T-cell (primary cell): ENCODE measurements around the gene CCDC91. TPM values are rescaled to one million over a fixed set of nuclear protein-coding genes. Genes with fewer than 3 reads are reported as not detected.
A peak's percentile ranks its signal among the peaks of the same experiment; 100 is the strongest.

Source experiments
- ATAC-seq, 4 experiments: fragments of 200-7000 bp in 3 of 4; fragments of 150-1000 bp in 1 of 4; cut with Tn5 transposase; replicated peaks in 1 of 4; 1 replicate in 3 of 4; 2 replicates in 1 of 4; pipeline ENCODE4 v1.10.0; 2021; ENCODE audit warnings: moderate library complexity in 3 of 4, mild to moderate bottlenecking in 2 of 4, moderate number of reproducible peaks in 1 of 4
- CTCF ChIA-PET, 2 donors: fragments of 300-600 bp; sonication (Branson Sonifier 250); formaldehyde crosslinking; loops; one replicate each; lab custom pipeline; 2022; ENCODE audit warnings: antibody characterized with exemption in 2 of 2; lab: Charles Lee
- POLR2A ChIA-PET, 2 donors: fragments of 300-600 bp; sonication (Branson Sonifier 250); formaldehyde crosslinking; loops; one replicate each; lab custom pipeline; 2022; ENCODE audit warnings: antibody characterized with exemption in 2 of 2; lab: Charles Lee
- DNase-seq, 35 experiments: peaks; one replicate each; pipeline versions ENCODE4 v3.0.0 to v3.0.0-alpha.2; 2013 to 2023
- H3K27ac ChIP-seq: one replicate; pipeline ENCODE4 v1.5.1; 2013; ENCODE audit warnings: low read length
- H3K27me3 ChIP-seq, 2 experiments: replicated peaks in 1 of 2; 1 replicate in 1 of 2; 2 replicates in 1 of 2; pipeline versions ENCODE4 v1.6.1 to v1.7.0; 2013; ENCODE audit warnings: low read length in 1 of 2, mixed read lengths in 1 of 2; ENCODE audit not compliant: control insufficient read depth in 2 of 2, insufficient read depth in 2 of 2; ENCODE audit errors: extremely low read depth in 1 of 2
- H3K36me3 ChIP-seq, 2 donors: 1 replicate in 1 of 2; 2 replicates in 1 of 2; pipeline versions ENCODE4 v1.6.1 to v1.7.0; 2013; ENCODE audit warnings: low read length in 1 of 2; ENCODE audit not compliant: control insufficient read depth in 2 of 2, insufficient read depth in 1 of 2; ENCODE audit errors: extremely low read depth in 1 of 2
- H3K4me1 ChIP-seq, 2 experiments: 1 replicate in 1 of 2; 2 replicates in 1 of 2; pipeline versions ENCODE4 v1.6.1 to v1.7.0; 2013; ENCODE audit warnings: low read length in 2 of 2, mixed read lengths in 1 of 2; ENCODE audit not compliant: insufficient read depth in 2 of 2, control insufficient read depth in 1 of 2; ENCODE audit errors: extremely low read depth in 1 of 2
- H3K4me3 ChIP-seq, 2 donors: 1 replicate in 1 of 2; 2 replicates in 1 of 2; pipeline versions ENCODE4 v1.5.1 to v1.7.0; 2013; ENCODE audit warnings: mild to moderate bottlenecking in 2 of 2, low read length in 1 of 2, moderate library complexity in 1 of 2; ENCODE audit not compliant: control insufficient read depth in 1 of 2; ENCODE audit errors: extremely low read depth in 1 of 2
- H3K9me3 ChIP-seq: 2 replicates; pipeline ENCODE4 v1.7.0; 2013
- H3K27ac Mint-ChIP-seq, 2 donors: one replicate each; pipeline ENCODE4 v1.8.0; 2020 to 2021; ENCODE audit warnings: mild to moderate bottlenecking in 2 of 2, mixed read lengths in 2 of 2
- H3K27me3 Mint-ChIP-seq, 2 donors: one replicate each; pipeline ENCODE4 v1.8.0; 2021 to 2022; ENCODE audit warnings: mixed read lengths in 2 of 2
- H3K36me3 Mint-ChIP-seq: one replicate; pipeline ENCODE4 v1.8.0; 2021; ENCODE audit warnings: mixed read lengths
- H3K4me1 Mint-ChIP-seq, 3 donors: one replicate each; pipeline ENCODE4 v1.8.0; 2020 to 2022; ENCODE audit warnings: mixed read lengths in 3 of 3, mild to moderate bottlenecking in 1 of 3
- H3K4me3 Mint-ChIP-seq, 3 donors: one replicate each; pipeline ENCODE4 v1.8.0; 2020 to 2022; ENCODE audit warnings: mild to moderate bottlenecking in 3 of 3, mixed read lengths in 3 of 3, moderate library complexity in 3 of 3
- H3K9me3 Mint-ChIP-seq, 3 donors: one replicate each; pipeline ENCODE4 v1.8.0; 2020 to 2022; ENCODE audit warnings: mixed read lengths in 3 of 3
- WGBS: methylation state at CpG from one replicate; pipeline ENCODE4 v1.1.5; 2013; ENCODE audit warnings: missing lambda C conversion rate; ENCODE audit not compliant: insufficient coverage; 5-methylcytosine and 5-hydroxymethylcytosine counted together
- total RNA-seq, 35 experiments: library from RNA in 6 of 35; stranded (reverse) in 6 of 35; fragments of 120-200 nt in 1 of 35; gene quantifications; one replicate each; pipeline versions ENCODE4 v1.2.1 to v1.2.4 and lab custom pipeline; 2013 to 2026

The CCDC91 gene
- total RNA-seq, 5 donors from 2014 or later (not counting 1 experiment from before 2014, with no cell fraction given), result 65.7 to 73.0 (median 68.7) TPM

DNA sequence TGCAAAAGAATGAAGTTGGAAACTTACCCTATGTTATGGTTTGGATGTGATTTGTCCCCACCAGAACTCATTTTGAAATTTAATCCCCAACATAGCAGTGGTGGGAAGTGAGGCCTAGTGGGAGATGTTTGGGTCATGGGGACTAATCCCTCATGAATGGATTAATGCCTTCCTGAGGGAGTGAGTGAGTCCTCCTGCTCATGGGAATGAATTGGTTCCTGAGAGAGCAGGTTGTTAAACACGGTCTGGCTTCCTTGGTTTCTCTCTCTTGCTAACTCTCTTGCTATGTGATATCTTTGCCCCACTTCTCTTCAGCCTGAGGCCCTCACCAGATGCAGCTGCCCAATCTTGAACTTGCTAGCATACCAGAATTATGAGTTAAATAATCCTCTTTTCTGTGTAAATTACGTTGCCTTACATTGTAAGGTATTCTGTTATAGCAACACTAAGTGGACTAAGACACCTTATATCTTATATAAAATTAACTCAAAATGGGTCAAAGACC lies 22.2 kb upstream of the CCDC91 start:
- H3K27ac Mint-ChIP-seq, result no peak overlapping the region
- Histone ChIP-seq H3K4me3 (no peak overlapping the region), H3K4me1 (no peaks in the 10 kb centered on the region), H3K27me3 (no peaks in the 10 kb centered on the region), H3K9me3 (no peaks in the 10 kb centered on the region), H3K27ac (no peak overlapping the region), H3K36me3 (no peaks in the 10 kb centered on the region)
- H3K4me1 Mint-ChIP-seq, result peaks cover 5 to 8% (median 7%) of the 10 kb centered on the region in 3 donors
- no peak for DNase-seq
- ATAC-seq, result no peak
- WGBS, result no CpG with 5 or more reads among the region's 2 CpGs
- H3K27me3 Mint-ChIP-seq, result no peaks in the 10 kb centered on the region
- POLR2A ChIA-PET, result no interaction called here
- no peaks in the 10 kb centered on the region for H3K9me3 Mint-ChIP-seq
- CTCF ChIA-PET, result no interaction called here
- H3K4me3 Mint-ChIP-seq, result no peak overlapping the region
- no peaks in the 10 kb centered on the region for H3K36me3 Mint-ChIP-seq

DNA sequence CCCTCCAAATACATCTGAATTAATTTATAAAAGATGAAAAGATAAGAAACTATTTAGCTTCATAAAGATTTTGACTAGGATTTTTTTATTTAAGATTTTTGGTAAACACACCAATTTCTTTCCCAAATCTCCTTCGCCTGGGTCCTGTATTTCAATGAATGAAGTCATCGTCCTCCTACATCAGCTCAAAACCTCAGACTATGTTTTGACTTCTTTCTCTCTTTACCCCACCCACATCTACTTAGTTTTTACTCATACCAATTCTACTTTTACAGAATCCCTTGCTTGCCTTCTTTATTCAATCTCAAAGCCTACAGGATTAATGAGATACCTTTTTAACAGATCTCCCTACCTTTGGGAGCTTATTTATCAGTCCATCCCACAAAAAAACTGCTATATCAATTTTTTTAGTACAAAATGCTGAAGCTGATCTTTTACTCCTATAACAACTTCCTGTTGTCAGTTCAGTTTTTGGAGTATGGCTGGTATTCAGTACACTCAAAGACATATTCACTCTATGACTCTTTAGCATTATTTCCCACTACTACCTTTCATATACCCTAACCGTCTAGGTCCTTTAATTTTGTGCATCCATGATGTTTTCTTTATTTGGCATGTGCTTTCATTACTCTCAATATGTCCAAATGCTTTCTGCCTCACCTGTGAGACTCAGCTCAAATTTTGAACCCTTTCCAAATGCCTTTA lies 18.7 kb upstream of the CCDC91 start:
- H3K9me3 ChIP-seq, result no peaks in the 10 kb centered on the region
- peaks cover 0 to 6% (median 4%) of the 10 kb centered on the region in 3 donors for H3K9me3 Mint-ChIP-seq
- no peaks in the 10 kb centered on the region for H3K27me3 Mint-ChIP-seq
- H3K27me3 ChIP-seq, result no peaks in the 10 kb centered on the region
- H3K4me1 ChIP-seq, result no peaks in the 10 kb centered on the region
- no peak for ATAC-seq
- no peak overlapping the region for H3K4me3 Mint-ChIP-seq
- POLR2A ChIA-PET, result no interaction called here
- CTCF ChIA-PET, result interaction anchor here in 1 of 2 donors (0.7 kb wide), 1 partner anchor 9 kb away, joined by 3 read pairs; no protein-coding TSS in a partner anchor
- no peaks in the 10 kb centered on the region for H3K36me3 ChIP-seq
- no peaks in the 10 kb centered on the region for H3K36me3 Mint-ChIP-seq
- no peak for DNase-seq
- peak overlapping the region; percentile 0 to 50 for H3K27ac Mint-ChIP-seq
- 43% methylated on average over 1 of the region's 3 CpGs for WGBS
- no peak overlapping the region for H3K4me3 ChIP-seq
- H3K27ac ChIP-seq, result no peak overlapping the region
- H3K4me1 Mint-ChIP-seq, result peaks cover 5 to 8% (median 7%) of the 10 kb centered on the region in 3 donors

GRCh38 chr12:28172434-28173030 lies 17.7 kb upstream of the CCDC91 start:
- DNase-seq (peak in 1 of 35 experiments; percentile 18), ATAC-seq (no peak)
- Histone ChIP-seq H3K36me3 (no peaks in the 10 kb centered on the region), H3K27ac (no peak overlapping the region), H3K9me3 (no peaks in the 10 kb centered on the region), H3K4me1 (no peaks in the 10 kb centered on the region), H3K4me3 (no peak overlapping the region), H3K27me3 (no peaks in the 10 kb centered on the region)
- Mint-ChIP-seq H3K36me3 (no peaks in the 10 kb centered on the region), H3K27ac (no peak overlapping the region), H3K9me3 (peaks cover 0 to 6% (median 4%) of the 10 kb centered on the region in 3 donors), H3K27me3 (no peaks in the 10 kb centered on the region), H3K4me1 (peaks cover 5 to 8% (median 7%) of the 10 kb centered on the region in 3 donors), H3K4me3 (no peak overlapping the region)
- POLR2A ChIA-PET, result no interaction called here
- WGBS, result no CpG with 5 or more reads among the region's 3 CpGs
- CTCF ChIA-PET, result no interaction called here

DNA sequence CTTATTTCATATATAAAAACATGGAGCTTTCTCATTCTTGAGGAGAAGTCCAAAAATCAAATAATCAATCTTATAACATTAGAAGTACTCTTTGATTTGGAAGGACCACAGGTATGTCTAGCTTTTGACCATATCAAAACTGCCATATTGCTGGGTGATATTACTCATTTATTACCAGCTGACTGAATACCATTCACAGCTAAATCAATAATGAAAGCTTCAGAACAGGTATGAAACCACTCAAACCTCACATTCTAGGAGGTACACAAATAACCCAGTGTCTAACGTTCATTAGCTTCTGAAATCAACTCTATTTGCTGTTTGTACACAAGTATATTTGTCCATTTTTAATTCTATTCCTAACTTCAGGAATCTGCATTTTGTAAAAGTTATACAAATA lies 16.8 kb upstream of the CCDC91 start:
- H3K4me3 Mint-ChIP-seq, result no peak overlapping the region
- no peak overlapping the region for H3K27ac Mint-ChIP-seq
- ATAC-seq, result no peak
- peaks cover 5 to 8% (median 7%) of the 10 kb centered on the region in 3 donors for H3K4me1 Mint-ChIP-seq
- H3K27me3 Mint-ChIP-seq, result no peaks in the 10 kb centered on the region
- no peaks in the 10 kb centered on the region for H3K36me3 Mint-ChIP-seq
- H3K27me3 ChIP-seq, result no peaks in the 10 kb centered on the region
- no peaks in the 10 kb centered on the region for H3K36me3 ChIP-seq
- H3K9me3 Mint-ChIP-seq, result peaks cover 0 to 6% (median 4%) of the 10 kb centered on the region in 3 donors
- no peak for DNase-seq
- ChIA-PET CTCF (no interaction called here), POLR2A (no interaction called here)
- H3K9me3 ChIP-seq, result no peaks in the 10 kb centered on the region
- no peaks in the 10 kb centered on the region for H3K4me1 ChIP-seq
- H3K27ac ChIP-seq, result no peak overlapping the region
- no peak overlapping the region for H3K4me3 ChIP-seq
- WGBS, result no CpG with 5 or more reads among the region's 1 CpG

DNA sequence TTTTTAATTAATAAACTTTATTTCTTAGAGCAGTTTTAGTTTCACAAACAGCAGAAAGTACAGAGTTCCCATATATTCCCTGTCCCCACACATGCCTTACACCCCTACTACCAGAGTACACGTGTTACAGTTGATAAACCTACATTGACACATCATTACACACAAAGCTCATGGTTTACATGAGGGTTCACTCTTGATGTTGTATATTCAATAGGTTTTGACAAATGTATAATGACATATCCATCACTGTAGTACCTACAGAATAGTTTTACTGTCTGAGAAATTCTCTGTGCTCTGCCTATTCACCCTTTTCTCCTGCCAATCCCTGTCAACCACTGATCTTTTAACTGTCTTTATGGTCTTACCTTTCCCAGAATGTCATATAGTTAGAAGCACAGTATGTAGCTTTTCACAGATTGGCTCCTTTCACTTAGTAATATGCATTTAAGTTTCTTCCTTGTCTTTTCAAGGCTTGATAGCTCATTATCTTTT lies 15.1 kb upstream of the CCDC91 start:
- Histone ChIP-seq H3K27ac (no peak overlapping the region), H3K9me3 (no peaks in the 10 kb centered on the region), H3K4me3 (no peak overlapping the region), H3K4me1 (no peaks in the 10 kb centered on the region), H3K27me3 (no peaks in the 10 kb centered on the region), H3K36me3 (no peaks in the 10 kb centered on the region)
- Mint-ChIP-seq H3K27ac (no peak overlapping the region), H3K4me3 (no peak overlapping the region), H3K9me3 (peaks cover 0 to 6% (median 4%) of the 10 kb centered on the region in 3 donors), H3K4me1 (peaks cover 5 to 8% (median 7%) of the 10 kb centered on the region in 3 donors), H3K27me3 (peaks cover 0 to 1% of the 10 kb centered on the region in 2 donors), H3K36me3 (no peaks in the 10 kb centered on the region)
- ChIA-PET POLR2A (no interaction called here), CTCF (no interaction called here)
- WGBS, result no CpG with 5 or more reads among the region's 1 CpG
- DNase-seq (no peak), ATAC-seq (no peak)

DNA sequence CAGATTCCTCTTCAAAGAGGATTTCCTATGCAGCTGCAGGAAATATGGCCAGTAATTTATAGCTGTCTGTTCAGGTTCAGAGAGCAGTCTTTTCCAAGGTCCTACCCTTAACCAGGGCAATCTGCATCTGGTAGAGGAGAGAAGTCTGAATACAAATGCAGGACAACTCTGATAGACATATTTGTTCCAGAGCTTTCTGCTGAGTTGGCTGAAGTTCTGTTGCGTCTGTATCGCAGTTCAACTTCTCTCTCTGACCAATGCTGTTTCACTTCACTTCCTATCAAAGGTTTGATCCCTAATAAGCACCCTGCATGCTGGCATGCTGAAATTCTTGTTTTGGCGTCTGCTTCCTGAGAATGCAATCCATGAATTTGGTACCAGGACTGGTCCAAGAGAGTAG lies 14.0 kb upstream of the CCDC91 start:
- no peaks in the 10 kb centered on the region for H3K36me3 ChIP-seq
- no peaks in the 10 kb centered on the region for H3K4me1 ChIP-seq
- Mint-ChIP-seq H3K27ac (no peak overlapping the region), H3K36me3 (no peaks in the 10 kb centered on the region), H3K9me3 (peaks cover 1 to 6% (median 4%) of the 10 kb centered on the region in 3 donors), H3K4me1 (peaks cover 5 to 8% (median 7%) of the 10 kb centered on the region in 3 donors), H3K27me3 (peaks cover 0 to 1% of the 10 kb centered on the region in 2 donors), H3K4me3 (no peak overlapping the region)
- no peak overlapping the region for H3K4me3 ChIP-seq
- 100% methylated on average over 2 of the region's 3 CpGs for WGBS
- no peaks in the 10 kb centered on the region for H3K27me3 ChIP-seq
- ATAC-seq (no peak), DNase-seq (no peak)
- POLR2A ChIA-PET, result no interaction called here
- CTCF ChIA-PET, result no interaction called here
- H3K27ac ChIP-seq, result no peak overlapping the region
- no peaks in the 10 kb centered on the region for H3K9me3 ChIP-seq
